ENCODE data around the gene UNC50.

The UNC50 gene

GRCh38 chr2:98569915-98570314 lies 38.5 kb upstream of the UNC50 start:
- Histone ChIP-seq H3K4me2 (ENCODE audit: low read length) (no peak overlapping the region), H3F3A (ENCODE audit: insufficient read depth, low read length) (no peaks in the 10 kb centered on the region), H3K9ac (ENCODE audit: low read length) (no peak overlapping the region), H3K4me1 (ENCODE audit: insufficient read depth, low read length, severe bottlenecking) (no peaks in the 10 kb centered on the region), H3K36me3 (ENCODE audit: insufficient read depth, low read length) (no peaks in the 10 kb centered on the region), H3K9me3 (ENCODE audit: low read length) (no peaks in the 10 kb centered on the region), H3K27me3 (ENCODE audit: insufficient read depth, low read length) (no peaks in the 10 kb centered on the region), H3K79me2 (ENCODE audit: insufficient read depth, low read length) (no peaks in the 10 kb centered on the region), H4K20me1 (ENCODE audit: insufficient read depth, low read length) (no peaks in the 10 kb centered on the region), H3K27ac (ENCODE audit: low read depth, low read length, poor library complexity, severe bottlenecking) (no peak overlapping the region), H2AFZ (ENCODE audit: low read length) (no peak overlapping the region), H3K9me2 (ENCODE audit: low read depth, low read length) (no peaks in the 10 kb centered on the region), H3K4me3 (ENCODE audit: low read depth, low read length, poor library complexity, severe bottlenecking) (no peak overlapping the region)
- no peak for TF ChIP-seq EZH2 (IDR thresholded peaks at IDR 0.05; ENCODE audit: borderline replicate concordance, low read length)
- TF ChIP-seq, protein P1, sequence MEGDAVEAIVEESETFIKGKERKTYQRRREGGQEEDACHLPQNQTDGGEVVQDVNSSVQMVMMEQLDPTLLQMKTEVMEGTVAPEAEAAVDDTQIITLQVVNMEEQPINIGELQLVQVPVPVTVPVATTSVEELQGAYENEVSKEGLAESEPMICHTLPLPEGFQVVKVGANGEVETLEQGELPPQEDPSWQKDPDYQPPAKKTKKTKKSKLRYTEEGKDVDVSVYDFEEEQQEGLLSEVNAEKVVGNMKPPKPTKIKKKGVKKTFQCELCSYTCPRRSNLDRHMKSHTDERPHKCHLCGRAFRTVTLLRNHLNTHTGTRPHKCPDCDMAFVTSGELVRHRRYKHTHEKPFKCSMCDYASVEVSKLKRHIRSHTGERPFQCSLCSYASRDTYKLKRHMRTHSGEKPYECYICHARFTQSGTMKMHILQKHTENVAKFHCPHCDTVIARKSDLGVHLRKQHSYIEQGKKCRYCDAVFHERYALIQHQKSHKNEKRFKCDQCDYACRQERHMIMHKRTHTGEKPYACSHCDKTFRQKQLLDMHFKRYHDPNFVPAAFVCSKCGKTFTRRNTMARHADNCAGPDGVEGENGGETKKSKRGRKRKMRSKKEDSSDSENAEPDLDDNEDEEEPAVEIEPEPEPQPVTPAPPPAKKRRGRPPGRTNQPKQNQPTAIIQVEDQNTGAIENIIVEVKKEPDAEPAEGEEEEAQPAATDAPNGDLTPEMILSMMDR (IDR thresholded peaks at IDR 0.05; ENCODE audit: low read length) = no peak

DNA sequence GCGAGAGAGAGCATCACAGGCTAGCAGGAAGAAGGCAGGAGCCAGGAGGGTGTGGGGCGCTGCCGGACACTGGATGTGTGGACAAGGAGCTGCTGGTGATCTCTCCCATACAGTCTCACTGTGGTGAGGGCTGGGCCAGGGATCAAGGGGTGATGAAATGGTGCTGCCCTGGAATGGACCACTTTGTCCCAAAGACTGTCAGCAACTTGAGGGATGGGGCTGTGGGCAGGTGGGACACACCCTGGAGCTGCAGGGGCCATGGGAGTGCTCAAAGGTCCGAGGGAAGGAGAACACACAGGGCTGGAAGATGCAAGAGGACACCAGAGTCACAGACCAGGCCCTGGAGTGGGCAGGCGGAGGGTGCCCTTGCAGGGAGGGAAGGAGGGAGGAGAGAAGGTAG lies 38.0 kb upstream of the UNC50 start:
- Histone ChIP-seq H3K9me3 (ENCODE audit: low read length) (no peaks in the 10 kb centered on the region), H3K36me3 (ENCODE audit: insufficient read depth, low read length) (no peaks in the 10 kb centered on the region), H3K27ac (ENCODE audit: low read depth, low read length, poor library complexity, severe bottlenecking) (no peak overlapping the region), H3F3A (ENCODE audit: insufficient read depth, low read length) (no peaks in the 10 kb centered on the region), H3K4me3 (ENCODE audit: low read depth, low read length, poor library complexity, severe bottlenecking) (no peak overlapping the region), H3K4me2 (ENCODE audit: low read length) (no peak overlapping the region), H4K20me1 (ENCODE audit: insufficient read depth, low read length) (no peaks in the 10 kb centered on the region), H3K9me2 (ENCODE audit: low read depth, low read length) (no peaks in the 10 kb centered on the region), H3K4me1 (ENCODE audit: insufficient read depth, low read length, severe bottlenecking) (no peaks in the 10 kb centered on the region), H3K79me2 (ENCODE audit: insufficient read depth, low read length) (no peaks in the 10 kb centered on the region), H3K9ac (ENCODE audit: low read length) (no peak overlapping the region), H2AFZ (ENCODE audit: low read length) (no peak overlapping the region), H3K27me3 (ENCODE audit: insufficient read depth, low read length) (no peaks in the 10 kb centered on the region)
- TF ChIP-seq EZH2 (IDR thresholded peaks at IDR 0.05; ENCODE audit: borderline replicate concordance, low read length) = no peak
- TF ChIP-seq, protein P1 (IDR thresholded peaks at IDR 0.05; ENCODE audit: low read length) = no peak

GRCh38 chr2:98571121-98571701 lies 37.2 kb upstream of the UNC50 start:
- no peaks in the 10 kb centered on the region for H3K4me1 ChIP-seq (ENCODE audit: insufficient read depth, low read length, severe bottlenecking)
- no peak overlapping the region for H2AFZ ChIP-seq (ENCODE audit: low read length)
- no peaks in the 10 kb centered on the region for H4K20me1 ChIP-seq (ENCODE audit: insufficient read depth, low read length)
- H3F3A ChIP-seq (ENCODE audit: insufficient read depth, low read length) = no peaks in the 10 kb centered on the region
- no peaks in the 10 kb centered on the region for H3K9me3 ChIP-seq (ENCODE audit: low read length)
- no peak overlapping the region for H3K27ac ChIP-seq (ENCODE audit: low read depth, low read length, poor library complexity, severe bottlenecking)
- H3K27me3 ChIP-seq (ENCODE audit: insufficient read depth, low read length) = no peaks in the 10 kb centered on the region
- no peak overlapping the region for H3K4me3 ChIP-seq (ENCODE audit: low read depth, low read length, poor library complexity, severe bottlenecking)
- no peak overlapping the region for H3K4me2 ChIP-seq (ENCODE audit: low read length)
- no peaks in the 10 kb centered on the region for H3K9me2 ChIP-seq (ENCODE audit: low read depth, low read length)
- H3K9ac ChIP-seq (ENCODE audit: low read length) = no peak overlapping the region
- no peaks in the 10 kb centered on the region for H3K36me3 ChIP-seq (ENCODE audit: insufficient read depth, low read length)
- TF ChIP-seq, protein P1 (IDR thresholded peaks at IDR 0.05; ENCODE audit: low read length) = no peak
- TF ChIP-seq EZH2 (IDR thresholded peaks at IDR 0.05; ENCODE audit: borderline replicate concordance, low read length) = no peak
- H3K79me2 ChIP-seq (ENCODE audit: insufficient read depth, low read length) = no peaks in the 10 kb centered on the region
